MM.1S (cell line): ENCODE data around the gene CCNC.

Source experiments
- DNase-seq: peaks from one replicate; pipeline ENCODE4 v3.0.0-alpha.2; 2015
- H2AFZ ChIP-seq: fragments of 300-600 bp; sonication (generic); 2 replicates; pipeline ENCODE4 v1.6.0; 2016; ENCODE audit warnings: antibody characterized with exemption, low read length
- H3F3A ChIP-seq: fragments of 300-600 bp; sonication (generic); 2 replicates; pipeline ENCODE4 v1.6.1; 2016; ENCODE audit warnings: mild to moderate bottlenecking, antibody characterized with exemption, low read length, moderate library complexity, mixed read lengths; ENCODE audit not compliant: insufficient read depth
- H3K27ac ChIP-seq: fragments of 300-600 bp; sonication (generic); 2 replicates; pipeline ENCODE4 v1.5.1; 2016; ENCODE audit warnings: mild to moderate bottlenecking, low read length
- H3K27me3 ChIP-seq: fragments of 300-600 bp; sonication (generic); replicated peaks from 2 replicates; pipeline ENCODE4 v1.6.0; 2016; ENCODE audit warnings: low read length; ENCODE audit not compliant: insufficient read depth
- H3K36me3 ChIP-seq: fragments of 300-600 bp; sonication (generic); replicated peaks from 2 replicates; pipeline ENCODE4 v1.6.1; 2016; ENCODE audit warnings: mild to moderate bottlenecking, low read length, mixed read lengths; ENCODE audit not compliant: insufficient read depth
- H3K4me1 ChIP-seq: fragments of 300-600 bp; sonication (generic); 2 replicates; pipeline ENCODE4 v1.6.1; 2016; ENCODE audit warnings: low read length, mixed read lengths
- H3K4me2 ChIP-seq: fragments of 300-600 bp; sonication (generic); 2 replicates; pipeline ENCODE4 v1.6.0; 2016; ENCODE audit warnings: low read depth, low read length
- H3K4me3 ChIP-seq: fragments of 300-600 bp; sonication (generic); 2 replicates; pipeline ENCODE4 v1.5.1; 2016; ENCODE audit warnings: low read length, mixed read lengths
- H3K79me2 ChIP-seq: fragments of 300-600 bp; sonication (generic); 2 replicates; pipeline ENCODE4 v1.6.1; 2016; ENCODE audit warnings: mixed run types, low read length, mixed read lengths
- H3K9ac ChIP-seq: fragments of 300-600 bp; sonication (generic); 2 replicates; pipeline ENCODE4 v1.6.1; 2016; ENCODE audit warnings: low read length, mixed read lengths
- H3K9me2 ChIP-seq: fragments of 300-600 bp; sonication (generic); replicated peaks from 2 replicates; pipeline ENCODE4 v1.6.1; 2016; ENCODE audit warnings: mild to moderate bottlenecking, low read length, mixed read lengths; ENCODE audit not compliant: insufficient read depth
- H3K9me3 ChIP-seq: fragments of 300-600 bp; sonication (generic); replicated peaks from 2 replicates; pipeline ENCODE4 v1.6.1; 2016; ENCODE audit warnings: mild to moderate bottlenecking, low read length, mixed read lengths; ENCODE audit not compliant: insufficient read depth
- H4K20me1 ChIP-seq: fragments of 300-600 bp; sonication (generic); 2 replicates; pipeline ENCODE4 v1.6.1; 2016; ENCODE audit warnings: mild to moderate bottlenecking, low read length, moderate library complexity, mixed read lengths; ENCODE audit not compliant: insufficient read depth
- EZH2 ChIP-seq: fragments of 300-600 bp; sonication (generic); optimal IDR thresholded peaks from 2 replicates; pipeline ENCODE3; 2017; ENCODE audit warnings: low read depth, mild to moderate bottlenecking, antibody characterized with exemption, low read length, mixed read lengths
- EZH2phosphoT487 ChIP-seq: fragments of 300-600 bp; sonication (generic); IDR thresholded peaks from 2 replicates; pipeline ENCODE4 v1.6.1; 2018; ENCODE audit warnings: antibody characterized with exemption, low read length
- TF ChIP-seq, protein P1 (sequence below): fragments of 300-600 bp; sonication (generic); IDR thresholded peaks from 2 replicates; pipeline ENCODE4 v1.5.1; 2016; ENCODE audit warnings: antibody characterized with exemption, low read length, mixed read lengths

The CCNC gene

GRCh38 chr6:99605911-99606655, 37.6 kb upstream of the CCNC start:
- Histone ChIP-seq H3K4me3 (no peak overlapping the region), H3K9ac (no peak overlapping the region), H4K20me1 (no peaks in the 10 kb centered on the region), H3K4me2 (no peak overlapping the region), H3K36me3 (no peaks in the 10 kb centered on the region), H2AFZ (no peak overlapping the region), H3K79me2 (no peaks in the 10 kb centered on the region), H3K9me2 (no peaks in the 10 kb centered on the region), H3K9me3 (no peaks in the 10 kb centered on the region), H3F3A (no peaks in the 10 kb centered on the region), H3K4me1 (peaks cover 6% of the 10 kb centered on the region), H3K27me3 (peaks cover 23% of the 10 kb centered on the region; the same call in 1 of the 2 replicates), H3K27ac (no peak overlapping the region)
- no peak for TF ChIP-seq EZH2
- TF ChIP-seq, protein P1, sequence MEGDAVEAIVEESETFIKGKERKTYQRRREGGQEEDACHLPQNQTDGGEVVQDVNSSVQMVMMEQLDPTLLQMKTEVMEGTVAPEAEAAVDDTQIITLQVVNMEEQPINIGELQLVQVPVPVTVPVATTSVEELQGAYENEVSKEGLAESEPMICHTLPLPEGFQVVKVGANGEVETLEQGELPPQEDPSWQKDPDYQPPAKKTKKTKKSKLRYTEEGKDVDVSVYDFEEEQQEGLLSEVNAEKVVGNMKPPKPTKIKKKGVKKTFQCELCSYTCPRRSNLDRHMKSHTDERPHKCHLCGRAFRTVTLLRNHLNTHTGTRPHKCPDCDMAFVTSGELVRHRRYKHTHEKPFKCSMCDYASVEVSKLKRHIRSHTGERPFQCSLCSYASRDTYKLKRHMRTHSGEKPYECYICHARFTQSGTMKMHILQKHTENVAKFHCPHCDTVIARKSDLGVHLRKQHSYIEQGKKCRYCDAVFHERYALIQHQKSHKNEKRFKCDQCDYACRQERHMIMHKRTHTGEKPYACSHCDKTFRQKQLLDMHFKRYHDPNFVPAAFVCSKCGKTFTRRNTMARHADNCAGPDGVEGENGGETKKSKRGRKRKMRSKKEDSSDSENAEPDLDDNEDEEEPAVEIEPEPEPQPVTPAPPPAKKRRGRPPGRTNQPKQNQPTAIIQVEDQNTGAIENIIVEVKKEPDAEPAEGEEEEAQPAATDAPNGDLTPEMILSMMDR, result no peak
- TF ChIP-seq EZH2phosphoT487, result no peak
- no peak for DNase-seq

DNA sequence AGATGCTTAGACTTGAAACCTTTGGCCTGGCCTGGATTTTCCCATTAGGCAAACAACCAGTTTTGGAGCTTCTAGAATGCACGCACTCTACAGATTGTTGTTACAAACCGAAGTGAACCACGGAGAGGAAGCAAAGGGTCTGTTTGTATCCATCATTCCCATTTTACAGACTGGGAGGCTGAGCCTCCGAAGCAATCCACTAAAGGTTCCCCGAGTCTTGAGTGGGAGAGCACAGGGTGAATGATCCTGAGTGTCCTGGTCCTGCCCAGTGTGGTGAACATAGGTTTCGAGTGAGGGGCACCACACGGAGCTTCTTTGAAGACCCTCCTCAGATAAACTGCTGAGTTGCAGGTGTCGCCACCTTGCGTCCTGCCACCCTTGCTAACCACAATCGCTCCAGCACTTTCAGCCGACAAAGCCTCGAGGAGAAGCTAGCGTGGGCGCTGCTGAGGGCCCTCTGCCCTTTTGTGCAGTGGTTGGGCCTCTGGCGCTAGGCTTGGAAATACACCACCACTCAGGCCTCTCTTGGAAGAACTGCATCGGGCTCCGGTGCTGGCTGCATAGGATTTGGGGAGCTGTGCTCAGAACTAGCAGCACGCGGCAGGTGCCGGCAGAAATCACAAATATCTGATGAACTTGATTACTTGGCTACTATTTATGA, 36.7 kb upstream of the CCNC start:
- H3K4me2 ChIP-seq, result no peak overlapping the region
- DNase-seq, result no peak
- H3K27me3 ChIP-seq, result peaks cover 23% of the 10 kb centered on the region; the same call in 1 of the 2 replicates
- H3K79me2 ChIP-seq, result no peaks in the 10 kb centered on the region
- H2AFZ ChIP-seq, result no peak overlapping the region
- peaks cover 3% of the 10 kb centered on the region for H3K4me1 ChIP-seq
- H3K9me2 ChIP-seq, result no peaks in the 10 kb centered on the region
- no peak overlapping the region for H3K9ac ChIP-seq
- no peak for TF ChIP-seq EZH2
- TF ChIP-seq EZH2phosphoT487, result no peak
- TF ChIP-seq, protein P1, result no peak
- no peaks in the 10 kb centered on the region for H4K20me1 ChIP-seq
- H3F3A ChIP-seq, result no peaks in the 10 kb centered on the region
- H3K27ac ChIP-seq, result no peak overlapping the region
- no peaks in the 10 kb centered on the region for H3K9me3 ChIP-seq
- no peak overlapping the region for H3K4me3 ChIP-seq
- no peaks in the 10 kb centered on the region for H3K36me3 ChIP-seq

GRCh38 chr6:99604166-99605073, 36.0 kb upstream of the CCNC start:
- DNase-seq, result no peak
- Histone ChIP-seq H4K20me1 (no peaks in the 10 kb centered on the region), H3K4me2 (peak overlapping the region; percentile 69), H3K9me2 (no peaks in the 10 kb centered on the region), H3K9me3 (no peaks in the 10 kb centered on the region), H2AFZ (no peak overlapping the region), H3F3A (no peaks in the 10 kb centered on the region), H3K36me3 (no peaks in the 10 kb centered on the region), H3K27me3 (peaks cover 23% of the 10 kb centered on the region; the same call in 1 of the 2 replicates), H3K79me2 (no peaks in the 10 kb centered on the region), H3K4me1 (no peaks in the 10 kb centered on the region), H3K4me3 (peak overlapping the region; percentile 63), H3K9ac (no peak overlapping the region), H3K27ac (no peak overlapping the region)
- no peak for TF ChIP-seq EZH2
- TF ChIP-seq, protein P1, result no peak
- no peak for TF ChIP-seq EZH2phosphoT487
